HG02623 (cell line): ENCODE data around the gene SPATA21.
"Not testable (repeated sequence)": the region's sequence is repeated elsewhere in the genome, so short reads cannot be mapped to it uniquely, and the experiment has no call there.

Experiments
- ATAC-seq: cut with Tn5 transposase; IDR thresholded peaks from one replicate; pipeline ENCODE4 v1.9.1; 2021; ENCODE audit warnings: moderate library complexity; ENCODE audit not compliant: unreplicated experiment

The SPATA21 gene, protein sequence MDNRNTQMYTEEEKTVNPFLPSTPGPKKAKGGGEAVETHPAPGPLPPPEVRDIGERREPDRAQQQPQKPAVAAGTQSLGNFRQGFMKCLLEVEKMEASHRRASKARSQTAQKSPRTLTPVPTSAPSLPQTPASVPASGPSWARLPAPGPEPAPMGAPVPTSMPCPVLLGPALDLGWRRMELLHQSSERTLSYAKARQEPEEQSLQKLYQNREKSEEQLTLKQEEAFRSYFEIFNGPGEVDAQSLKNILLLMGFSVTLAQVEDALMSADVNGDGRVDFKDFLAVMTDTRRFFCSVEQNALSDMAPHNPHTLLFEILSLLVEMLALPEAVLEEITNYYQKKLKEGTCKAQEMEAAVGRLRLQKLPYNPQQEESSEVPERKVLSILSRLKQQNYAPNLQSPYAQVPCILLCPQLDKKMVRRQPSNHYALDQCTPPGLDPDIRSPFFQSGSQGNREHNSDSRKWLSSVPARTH

DNA sequence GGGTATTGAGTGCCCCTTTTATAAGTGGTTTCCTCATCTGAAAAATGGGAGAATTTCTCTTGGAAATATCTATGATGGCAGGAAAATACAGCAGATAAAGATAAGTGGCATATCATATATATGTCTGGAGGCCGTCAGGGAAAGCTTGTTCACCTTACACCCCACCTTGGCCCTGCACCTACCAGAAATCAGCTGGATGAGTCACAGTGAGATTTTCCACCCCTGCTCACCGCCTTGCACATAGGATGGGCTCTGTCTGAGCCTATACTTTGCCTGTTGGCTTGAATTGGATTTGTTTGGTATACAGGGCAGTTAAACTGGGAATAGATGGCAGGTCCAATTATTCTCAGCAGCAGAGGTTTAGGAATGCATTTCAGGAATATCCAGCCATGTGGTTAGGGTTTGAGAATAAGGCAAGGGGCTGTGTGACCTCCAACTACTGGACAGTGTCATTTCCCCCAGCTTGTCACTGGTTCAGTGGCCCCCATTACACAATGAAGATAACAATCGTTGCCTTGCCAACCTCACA is at the start of gene SPATA21:
Gene SPATA21, minus strand, starts transcription at position 479 of the 529 bp plus-strand sequence. CDS start 6,053 bp downstream, outside the sequence.
- no peak for ATAC-seq

DNA sequence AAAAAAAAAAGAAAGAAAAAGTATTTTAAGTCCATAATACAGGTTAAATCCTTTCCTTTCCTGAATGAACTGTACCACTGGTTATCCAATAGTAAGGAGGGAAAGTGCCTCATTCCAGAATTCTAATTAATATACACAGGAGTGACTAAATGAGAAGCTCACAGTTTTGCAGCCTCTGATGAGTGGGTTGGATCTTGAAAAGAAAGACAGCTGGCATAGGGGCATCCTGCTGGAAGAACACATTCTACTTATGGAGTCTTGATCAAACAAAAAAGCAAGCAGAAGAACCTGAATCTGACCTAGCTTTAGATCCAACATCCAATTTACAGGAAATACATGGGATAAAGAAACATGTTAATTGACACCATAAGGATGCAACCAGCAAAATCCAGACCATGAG is 49.8 kb upstream of the SPATA21 start:
- ATAC-seq: not testable (repeated sequence)

DNA sequence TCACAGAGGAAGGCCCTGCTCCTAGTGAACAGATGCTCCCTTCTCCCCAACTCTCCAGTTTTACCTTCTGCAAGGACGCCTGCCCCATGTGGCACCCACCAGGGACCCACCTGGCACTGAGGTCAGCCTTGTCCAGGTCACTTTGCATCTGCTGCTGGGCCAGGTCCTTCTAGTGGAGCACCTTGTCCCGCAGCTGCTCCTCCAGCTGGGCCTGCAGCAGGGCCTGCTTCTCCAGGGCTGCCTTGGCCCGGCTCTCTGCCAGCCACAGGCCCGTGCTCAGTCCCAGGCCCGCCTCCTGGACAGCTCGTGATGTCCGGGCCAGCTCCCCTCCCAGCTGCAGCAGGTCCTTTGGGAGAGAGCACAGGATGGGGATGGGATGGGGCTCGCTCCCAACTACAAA is 49.1 kb upstream of the SPATA21 start:
- ATAC-seq: not testable (repeated sequence)

DNA sequence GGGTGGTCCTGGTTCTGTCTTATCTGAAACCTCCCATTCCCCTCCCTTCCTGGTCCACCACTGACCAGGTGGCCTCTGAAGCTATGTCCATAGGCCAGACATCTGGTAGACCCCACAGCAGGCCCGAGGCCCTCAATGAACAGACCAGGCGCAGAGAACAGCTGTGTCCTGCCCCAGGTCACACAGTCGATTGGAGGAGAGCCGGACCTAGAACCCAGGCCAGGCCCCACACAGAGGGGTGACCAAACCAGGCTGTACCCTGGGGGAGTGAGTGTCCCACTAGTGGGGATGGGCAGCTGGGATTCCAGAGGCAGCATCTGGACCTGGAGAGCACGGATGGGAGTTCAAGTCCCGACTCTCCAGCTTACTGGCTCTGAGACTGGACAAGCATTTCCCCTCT is 47.7 kb upstream of the SPATA21 start:
- ATAC-seq: no peak

DNA sequence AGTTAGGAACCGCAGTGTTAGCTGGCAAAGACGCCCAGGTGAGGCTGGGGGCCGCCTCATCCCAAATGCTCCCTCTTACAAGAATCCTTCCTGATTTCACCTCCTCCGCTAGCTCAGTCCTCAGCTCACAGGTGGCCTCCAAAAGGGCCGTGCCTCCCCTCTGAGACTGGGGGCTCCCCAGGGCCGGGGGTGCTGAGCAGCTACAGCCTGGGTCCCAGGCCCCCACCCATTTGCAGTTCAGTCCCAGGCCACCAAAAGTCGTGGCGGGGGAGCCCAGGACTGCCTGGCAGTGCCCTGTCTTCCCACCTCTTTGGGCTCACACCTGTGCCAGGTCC is 47.2 kb upstream of the SPATA21 start:
- no peak for ATAC-seq

DNA sequence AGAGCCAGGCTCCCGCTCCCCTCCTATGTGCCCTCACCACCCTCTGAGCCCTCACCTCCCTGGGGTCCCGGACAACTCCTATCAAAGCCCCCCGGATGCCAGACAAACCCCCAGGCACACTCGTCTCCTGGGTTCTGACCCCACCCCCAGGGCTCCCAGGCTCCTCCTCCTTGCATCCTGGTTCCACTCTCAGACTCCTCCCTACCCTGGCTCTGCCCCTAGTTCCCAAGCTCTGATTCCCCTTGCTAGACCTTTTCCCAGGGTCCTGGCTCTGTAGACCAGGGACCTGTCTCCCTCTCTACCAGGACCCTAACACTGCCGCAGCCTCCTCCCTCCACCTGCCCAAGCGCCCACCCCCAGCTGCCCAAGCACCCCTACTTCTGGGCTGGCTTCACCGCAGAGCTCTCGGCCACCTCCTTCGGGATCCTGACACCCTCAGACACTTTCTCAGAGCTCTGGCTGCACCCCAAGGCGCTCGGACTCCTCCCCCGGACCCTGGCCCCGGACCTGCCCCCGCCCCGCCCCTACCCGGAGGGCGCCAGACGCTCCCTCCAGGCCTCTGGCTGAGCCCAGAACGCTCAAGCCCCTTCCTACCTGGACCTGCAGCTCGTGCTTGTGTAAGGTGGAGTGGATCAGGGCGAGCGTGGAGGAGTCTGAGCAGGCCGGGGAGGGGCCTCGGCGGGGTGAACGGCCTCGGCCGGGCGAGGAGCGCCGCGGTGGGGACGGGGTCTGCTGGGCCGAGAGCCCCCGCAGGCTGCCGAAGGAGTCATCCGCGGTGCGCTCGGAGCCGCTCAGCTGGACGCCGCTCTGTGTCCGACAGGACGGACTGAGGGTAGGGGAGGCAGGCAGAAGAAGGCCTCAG is 46.6 kb upstream of the SPATA21 start:
- ATAC-seq: not testable (repeated sequence)

DNA sequence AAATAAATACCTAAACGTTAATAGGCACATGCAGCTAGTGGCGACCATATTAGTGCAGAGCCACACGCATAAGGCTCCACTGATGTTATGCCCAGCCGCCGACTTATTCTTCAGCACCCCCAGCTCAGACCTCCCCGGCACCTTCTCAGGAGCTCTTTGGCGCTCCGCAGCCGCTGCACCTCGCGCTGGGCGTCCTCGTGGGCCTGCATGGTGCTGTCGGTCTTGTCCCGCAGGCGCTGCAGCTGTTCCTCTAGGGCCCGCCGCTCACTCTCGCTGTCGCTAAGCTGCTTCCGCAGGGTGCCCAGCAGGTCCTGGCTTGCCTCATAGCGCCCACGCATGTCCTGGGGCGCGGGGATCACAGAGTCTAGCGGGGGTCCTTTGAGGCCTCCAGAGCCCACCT is 45.9 kb upstream of the SPATA21 start:
- not testable (repeated sequence) for ATAC-seq

DNA sequence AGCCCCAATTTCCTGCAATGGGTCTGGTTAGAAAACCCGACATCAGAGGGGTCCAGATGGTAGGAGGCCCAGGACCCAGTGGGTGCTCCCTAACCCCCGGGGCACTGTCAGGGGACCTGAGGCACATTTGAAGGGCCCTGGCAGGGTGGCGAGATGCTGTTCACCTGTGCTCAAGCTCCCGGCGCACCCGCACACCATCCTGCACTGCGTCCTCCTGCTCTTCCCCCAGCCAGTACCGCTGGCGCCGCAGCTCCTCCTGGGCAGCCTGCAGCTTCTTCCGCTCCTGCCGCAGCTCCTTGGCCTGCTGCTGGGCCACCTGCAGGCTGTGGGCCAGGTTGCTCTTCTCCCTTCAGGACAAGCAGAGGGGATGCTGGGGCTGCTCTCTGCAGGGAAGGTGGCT is 40.9 kb upstream of the SPATA21 start:
- ATAC-seq: no peak

DNA sequence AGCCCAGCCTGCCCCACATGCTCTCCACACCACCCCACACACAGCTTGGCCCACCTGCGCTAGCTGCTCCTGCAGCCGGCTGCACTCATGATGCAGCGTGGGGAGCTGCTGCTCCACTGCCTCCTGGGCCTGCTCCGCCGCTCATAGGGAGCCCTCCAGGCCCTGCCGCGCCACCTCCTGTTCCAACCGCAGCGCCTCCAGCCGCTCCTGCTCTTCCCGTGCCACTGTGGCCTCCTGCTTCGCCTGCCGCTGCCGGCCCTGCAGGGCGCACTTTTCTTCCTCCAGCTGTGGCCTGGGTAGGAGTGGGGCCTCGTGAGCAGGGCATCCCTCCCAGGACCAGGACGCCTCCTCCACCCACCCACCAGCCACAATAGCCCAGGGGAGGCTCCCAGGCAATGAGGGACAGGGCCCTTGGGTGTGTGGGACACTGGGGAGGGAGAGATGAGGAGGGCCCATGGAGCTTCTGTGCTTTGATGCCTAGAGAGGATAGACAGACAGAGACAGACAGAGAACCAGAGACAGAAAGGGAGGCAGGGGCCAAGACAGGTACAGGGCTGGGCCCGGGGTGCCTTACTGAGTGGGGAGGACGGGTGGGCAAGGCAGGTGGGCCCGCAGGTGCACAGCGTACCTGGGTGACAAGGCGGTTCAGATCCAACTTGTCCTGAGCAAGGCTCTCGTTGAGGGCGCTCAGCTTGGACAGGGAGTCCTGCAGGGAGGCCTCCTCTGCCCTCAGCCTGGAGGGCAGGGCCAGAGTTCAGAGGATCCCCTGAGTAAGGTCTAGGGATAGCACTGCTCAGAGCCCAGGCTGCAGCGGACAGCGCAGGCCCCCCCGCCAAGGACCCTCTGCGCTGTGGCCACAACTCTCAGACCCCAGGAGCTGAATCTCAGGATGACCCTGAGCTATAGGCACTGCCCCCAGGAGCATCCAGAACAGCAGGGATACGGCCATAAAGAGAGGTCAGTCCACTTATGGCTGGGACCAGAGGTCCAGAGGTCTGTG is 38.8 kb upstream of the SPATA21 start:
- ATAC-seq: not testable (repeated sequence)

DNA sequence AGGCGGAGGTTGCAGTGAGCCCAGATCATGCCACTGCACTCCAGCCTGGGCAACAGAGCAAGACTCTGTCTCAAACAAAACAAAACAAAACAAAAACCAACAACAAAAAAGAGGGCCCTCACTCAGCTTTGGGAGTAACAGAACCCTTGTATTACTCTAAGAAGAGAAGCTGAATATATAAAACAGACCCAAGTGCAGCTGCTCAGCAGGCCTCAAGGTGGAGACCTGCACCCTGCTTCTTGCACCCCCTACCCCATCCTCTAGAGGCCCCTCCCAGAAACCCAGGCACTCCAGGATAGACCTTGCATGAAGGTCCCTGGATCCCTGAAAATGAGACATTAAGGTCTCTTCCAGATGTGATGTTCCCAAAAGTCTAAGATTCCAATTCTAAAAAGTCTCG is 37.7 kb upstream of the SPATA21 start:
- not testable (repeated sequence) for ATAC-seq

DNA sequence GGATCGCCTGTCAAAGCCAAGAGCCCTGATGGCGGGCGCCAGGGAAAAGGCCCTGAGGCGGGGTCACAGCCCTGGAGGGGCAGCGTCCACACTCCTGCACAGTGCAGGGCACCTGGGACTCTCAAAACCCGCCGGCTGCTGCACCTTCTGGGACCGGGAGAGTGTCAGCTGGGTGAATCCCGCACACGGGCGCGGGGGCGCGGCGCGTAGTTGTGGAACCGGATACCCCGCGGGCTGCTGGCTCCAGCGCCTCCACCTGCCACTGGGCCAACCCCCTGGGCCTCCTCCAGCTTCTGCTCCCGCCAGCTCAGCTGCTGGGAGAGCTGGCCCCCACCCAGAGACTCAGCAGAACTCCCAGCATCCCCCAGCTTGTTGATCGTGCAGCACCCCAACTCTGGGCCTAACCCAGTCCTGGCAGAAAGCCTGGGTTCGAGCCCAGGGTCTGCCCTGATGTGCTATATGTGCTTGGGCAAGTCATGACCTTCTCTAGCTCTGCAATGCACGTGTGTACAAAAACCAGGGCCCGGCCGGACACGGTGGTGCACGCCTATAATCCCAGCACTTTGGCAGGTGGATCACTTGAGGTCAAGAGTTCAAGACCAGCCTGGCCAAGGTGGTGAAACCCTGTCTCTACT is 37.1 kb upstream of the SPATA21 start:
- no peak for ATAC-seq

DNA sequence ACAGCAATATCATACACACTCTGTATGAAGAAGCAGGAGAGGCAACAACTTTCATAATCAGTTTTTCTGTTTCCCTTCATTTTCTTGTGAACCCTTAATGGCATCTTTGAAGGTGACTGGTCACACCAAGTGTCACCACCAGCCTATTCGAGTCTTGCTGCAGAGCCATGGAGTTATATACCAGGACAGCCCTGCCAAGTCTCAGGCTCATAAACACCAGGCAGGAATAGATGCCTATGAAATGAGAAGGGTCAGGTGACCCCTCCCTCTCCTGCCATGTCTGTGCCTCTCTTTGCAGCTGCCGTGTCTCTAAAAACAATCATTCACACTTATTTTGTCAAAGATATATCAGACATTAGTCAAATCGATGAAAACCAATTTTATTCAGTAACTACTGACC is 31.3 kb upstream of the SPATA21 start:
- ATAC-seq: no peak

DNA sequence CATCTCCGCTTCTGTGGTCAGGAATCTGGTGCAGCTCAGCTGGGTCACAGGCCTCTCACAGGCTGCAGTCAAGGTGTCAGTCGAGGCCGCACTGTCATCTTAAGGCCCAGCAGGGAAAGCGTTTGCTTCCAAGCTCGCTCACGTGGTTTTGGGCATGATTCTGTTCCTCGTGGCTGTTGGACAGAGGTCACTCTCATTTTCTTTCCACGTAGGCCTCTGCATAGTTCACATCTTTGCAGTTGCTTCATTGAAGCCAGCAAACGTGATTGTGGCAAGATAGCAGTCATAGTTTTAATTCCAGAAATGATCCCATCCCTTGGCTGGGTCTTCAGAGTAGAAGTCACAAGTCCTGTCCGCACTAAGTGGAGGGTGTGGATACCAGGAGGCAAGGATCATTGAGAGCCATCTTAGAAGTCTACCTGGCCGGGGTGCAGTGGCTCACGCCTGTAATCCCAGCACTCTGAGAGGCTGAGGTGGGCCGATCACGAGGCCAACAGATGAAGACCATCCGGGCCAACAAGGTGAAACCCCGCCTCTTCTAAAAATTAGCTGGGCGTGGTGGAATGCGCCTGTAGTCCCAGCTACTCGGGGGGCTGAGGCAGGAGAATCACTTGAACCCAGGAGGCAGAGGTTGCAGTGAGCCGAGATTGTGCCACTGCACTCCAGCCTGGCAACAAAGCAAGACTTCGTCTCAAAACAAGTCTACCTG is 27.8 kb upstream of the SPATA21 start:
- no peak for ATAC-seq

DNA sequence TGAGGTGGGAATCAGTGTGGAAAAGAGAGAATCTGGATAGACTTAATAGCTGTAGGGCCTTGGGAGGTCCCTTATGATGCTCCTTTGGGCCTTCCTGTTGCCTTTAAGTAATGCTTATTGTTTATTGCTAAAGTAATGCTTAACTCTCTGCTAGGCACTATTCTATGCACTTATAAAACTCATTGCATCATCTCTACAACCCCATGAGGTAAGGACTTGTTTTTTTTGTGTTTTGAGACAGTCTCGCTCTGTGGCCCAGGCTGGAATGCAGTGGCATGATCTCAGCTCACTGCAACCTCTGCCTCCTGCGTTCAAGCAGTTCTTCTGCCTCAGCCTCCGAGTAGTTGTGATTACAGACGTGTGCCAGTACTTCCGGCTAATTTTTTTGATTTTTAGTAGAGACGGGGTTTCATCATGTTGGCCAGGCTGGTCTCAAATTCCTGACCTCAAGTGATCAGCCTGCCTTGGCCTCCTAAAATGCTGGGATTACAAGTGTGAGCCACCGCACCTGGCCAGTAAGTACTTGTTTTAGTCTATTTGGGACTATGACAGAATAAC is 25.6 kb upstream of the SPATA21 start:
- ATAC-seq: no peak

DNA sequence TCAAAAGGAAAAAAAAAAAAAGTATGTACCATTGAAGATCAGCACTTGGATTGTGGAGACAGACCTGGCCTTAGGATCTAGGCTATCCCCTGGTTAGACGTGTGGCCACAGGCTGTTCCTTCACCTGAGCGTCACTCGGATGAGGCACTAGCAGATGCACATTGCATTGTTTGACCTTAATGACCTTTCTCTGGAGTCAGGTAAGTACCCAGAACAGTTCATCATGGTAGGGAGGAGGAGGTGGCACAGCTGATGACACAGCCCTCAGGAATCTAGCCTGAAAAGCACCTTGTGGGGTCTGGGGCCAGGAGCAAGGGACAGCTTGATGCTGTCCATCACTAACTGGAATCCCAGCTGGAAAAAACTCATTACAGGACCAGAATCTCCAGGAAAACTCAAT is 24.5 kb upstream of the SPATA21 start:
- no peak for ATAC-seq

DNA sequence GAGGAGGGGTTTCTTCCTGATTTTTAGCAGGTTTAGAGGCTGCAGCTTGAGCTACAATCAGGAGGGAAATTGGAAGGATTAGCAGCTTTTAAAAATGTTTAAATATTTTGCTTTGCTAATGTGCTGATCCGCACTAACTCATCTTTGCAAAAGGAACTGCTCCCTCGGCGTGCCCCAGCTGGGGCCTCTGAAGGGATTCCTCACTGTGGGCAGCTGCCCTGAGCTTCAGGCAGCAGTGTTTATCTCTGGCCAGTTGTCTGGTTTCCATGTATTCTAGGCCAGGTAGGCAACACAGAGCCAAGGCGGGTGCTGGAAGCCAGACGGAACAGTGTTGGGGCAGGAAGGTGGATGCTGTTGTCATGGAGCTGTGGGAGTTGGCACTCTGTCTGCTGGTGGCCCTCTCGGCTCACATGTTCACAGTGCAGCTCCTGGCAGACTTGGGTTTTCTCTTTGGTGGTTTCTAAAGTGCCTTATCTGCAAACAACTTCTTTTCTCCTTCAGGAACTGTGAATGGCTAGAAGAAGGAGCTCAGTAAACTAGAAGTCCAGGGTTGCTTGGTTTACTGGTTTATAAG is 22.2 kb upstream of the SPATA21 start:
- ATAC-seq: no peak

DNA sequence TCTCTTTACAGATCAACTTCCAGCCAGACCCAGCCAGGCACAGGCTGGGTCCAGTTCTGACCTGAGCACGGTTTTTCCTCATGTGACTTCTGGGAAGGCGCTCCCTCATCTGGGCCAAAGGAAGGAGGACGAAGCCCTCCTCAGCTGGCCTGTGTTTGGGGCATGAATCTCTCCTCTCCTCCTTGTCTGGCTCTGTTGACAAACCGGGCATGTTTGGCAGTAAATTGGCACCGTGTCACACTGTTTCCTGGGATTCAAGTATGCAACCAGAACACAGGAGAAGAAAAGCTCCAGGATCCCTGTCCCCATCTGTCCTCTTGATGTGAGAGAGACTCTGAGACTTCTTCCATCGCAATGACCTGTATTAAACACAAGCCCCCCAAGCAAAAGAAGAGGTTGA is 21.6 kb upstream of the SPATA21 start:
- no peak for ATAC-seq

DNA sequence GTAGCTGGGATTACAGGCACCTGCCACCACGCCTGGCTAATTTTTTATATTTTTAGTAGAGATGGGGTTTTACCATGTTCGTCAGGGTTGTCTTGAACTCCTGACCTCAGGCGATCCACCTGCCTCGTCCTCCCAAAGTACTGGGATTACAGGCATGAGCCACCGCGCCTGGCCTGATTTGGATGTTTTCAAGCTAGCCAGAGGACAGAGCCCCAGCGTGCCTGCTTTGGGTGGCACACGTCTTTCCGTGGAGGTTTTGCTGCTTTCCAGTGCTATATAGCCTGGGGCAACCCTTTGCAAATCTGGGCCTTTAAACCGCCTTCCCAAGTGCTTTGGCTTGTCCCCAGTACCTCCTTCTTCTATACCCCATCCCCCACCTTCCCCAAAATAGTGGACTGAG is 18.9 kb upstream of the SPATA21 start:
- ATAC-seq: not testable (repeated sequence)

DNA sequence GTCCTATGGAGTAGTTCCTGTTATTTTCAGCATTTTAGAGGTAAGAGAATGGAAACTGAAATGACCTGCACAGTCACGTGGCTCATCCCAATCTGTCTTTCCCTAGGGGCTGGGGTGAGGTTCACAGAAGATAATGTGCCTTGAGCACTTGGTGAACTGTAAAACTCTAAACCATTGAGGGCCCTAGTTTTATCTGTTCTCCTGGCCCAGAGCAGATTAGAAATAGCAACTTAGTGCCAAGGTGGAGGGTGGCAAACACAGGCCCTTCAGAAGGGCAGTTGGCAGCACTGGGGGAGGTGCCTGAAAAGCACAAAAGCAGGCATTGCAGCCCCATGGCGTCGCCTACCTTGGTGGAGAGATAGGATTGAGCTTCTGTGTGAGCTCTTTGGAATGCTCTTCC is 17.7 kb upstream of the SPATA21 start:
- ATAC-seq: not testable (repeated sequence)
